ENCODE data around the gene FLT3LG.

The FLT3LG gene

DNA sequence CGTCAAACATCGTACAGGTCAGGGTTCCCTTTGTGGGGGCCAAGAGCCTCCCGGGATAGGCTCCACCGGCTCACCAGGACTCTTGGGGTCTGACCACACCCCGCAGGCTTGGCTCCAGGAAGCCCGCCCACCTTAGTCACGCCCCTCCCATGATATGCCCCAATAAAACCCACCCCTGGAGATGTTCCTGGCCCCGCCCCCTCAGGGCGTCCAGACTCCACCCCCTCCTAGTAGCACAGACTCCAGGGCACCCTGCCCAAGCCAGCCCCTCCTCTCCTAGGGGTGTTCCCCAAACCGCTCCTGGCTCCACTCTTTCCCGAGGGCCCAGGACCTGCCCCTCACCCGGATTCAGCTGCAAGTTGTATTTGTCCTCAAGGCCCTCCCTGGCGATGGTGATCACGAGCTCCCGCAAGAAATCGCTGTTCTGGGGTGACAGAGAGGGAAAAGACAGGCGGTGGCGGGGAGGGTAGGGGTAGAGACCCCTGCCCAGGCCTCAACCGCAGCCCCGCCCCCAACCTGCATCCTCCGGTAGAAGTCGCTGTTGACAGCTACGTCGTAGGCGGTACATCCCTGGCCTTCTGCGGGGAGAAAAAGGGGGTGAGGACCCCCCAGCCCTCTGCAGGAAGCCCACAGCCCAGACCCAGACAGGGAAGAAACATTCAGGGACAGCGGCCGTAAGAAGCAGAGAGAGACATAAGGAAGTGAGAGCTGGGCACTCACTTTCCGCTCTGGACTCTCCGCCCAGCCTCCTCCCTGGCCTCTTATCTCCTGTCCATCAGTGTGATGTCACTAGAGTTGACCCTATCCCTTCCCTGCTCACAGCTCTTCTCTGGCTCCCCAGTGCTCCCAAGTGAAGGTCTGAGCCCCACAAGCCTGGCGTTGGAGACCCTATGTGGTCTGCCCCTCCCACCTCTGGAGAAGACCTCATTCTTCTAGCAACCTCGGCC is 26.3 kb upstream of the FLT3LG start:
- H3K4me3 ChIP-seq (replicated peaks; ENCODE audit: low read depth, low read length) = no peak overlapping the region
- peak; percentile 21 for DNase-seq (ENCODE audit: low read depth)
- TF ChIP-seq, protein P1, sequence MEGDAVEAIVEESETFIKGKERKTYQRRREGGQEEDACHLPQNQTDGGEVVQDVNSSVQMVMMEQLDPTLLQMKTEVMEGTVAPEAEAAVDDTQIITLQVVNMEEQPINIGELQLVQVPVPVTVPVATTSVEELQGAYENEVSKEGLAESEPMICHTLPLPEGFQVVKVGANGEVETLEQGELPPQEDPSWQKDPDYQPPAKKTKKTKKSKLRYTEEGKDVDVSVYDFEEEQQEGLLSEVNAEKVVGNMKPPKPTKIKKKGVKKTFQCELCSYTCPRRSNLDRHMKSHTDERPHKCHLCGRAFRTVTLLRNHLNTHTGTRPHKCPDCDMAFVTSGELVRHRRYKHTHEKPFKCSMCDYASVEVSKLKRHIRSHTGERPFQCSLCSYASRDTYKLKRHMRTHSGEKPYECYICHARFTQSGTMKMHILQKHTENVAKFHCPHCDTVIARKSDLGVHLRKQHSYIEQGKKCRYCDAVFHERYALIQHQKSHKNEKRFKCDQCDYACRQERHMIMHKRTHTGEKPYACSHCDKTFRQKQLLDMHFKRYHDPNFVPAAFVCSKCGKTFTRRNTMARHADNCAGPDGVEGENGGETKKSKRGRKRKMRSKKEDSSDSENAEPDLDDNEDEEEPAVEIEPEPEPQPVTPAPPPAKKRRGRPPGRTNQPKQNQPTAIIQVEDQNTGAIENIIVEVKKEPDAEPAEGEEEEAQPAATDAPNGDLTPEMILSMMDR (IDR thresholded peaks at IDR 0.05; ENCODE audit: low read length, missing control alignments) = no peak

DNA sequence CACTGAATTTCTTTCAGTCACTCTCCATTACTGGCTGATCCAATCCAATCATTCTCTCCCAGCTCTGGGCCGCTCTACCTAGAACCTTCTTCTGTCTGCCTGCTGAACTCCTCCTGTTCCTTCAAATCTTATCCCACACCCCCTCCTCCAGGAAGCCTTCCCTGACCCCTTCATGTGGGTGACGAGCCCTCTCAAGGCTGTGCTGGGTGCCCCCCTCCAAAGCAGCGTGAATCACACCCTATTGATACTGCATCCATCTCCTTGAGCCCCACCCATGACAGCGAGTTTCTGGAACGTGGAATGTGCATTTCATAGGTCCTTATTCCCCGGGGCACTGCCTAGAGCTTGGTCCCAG is 25.6 kb upstream of the FLT3LG start:
- TF ChIP-seq, protein P1 (IDR thresholded peaks at IDR 0.05; ENCODE audit: low read length, missing control alignments) = no peak
- no peak overlapping the region for H3K4me3 ChIP-seq (replicated peaks; ENCODE audit: low read depth, low read length)
- DNase-seq (ENCODE audit: low read depth) = no peak

DNA sequence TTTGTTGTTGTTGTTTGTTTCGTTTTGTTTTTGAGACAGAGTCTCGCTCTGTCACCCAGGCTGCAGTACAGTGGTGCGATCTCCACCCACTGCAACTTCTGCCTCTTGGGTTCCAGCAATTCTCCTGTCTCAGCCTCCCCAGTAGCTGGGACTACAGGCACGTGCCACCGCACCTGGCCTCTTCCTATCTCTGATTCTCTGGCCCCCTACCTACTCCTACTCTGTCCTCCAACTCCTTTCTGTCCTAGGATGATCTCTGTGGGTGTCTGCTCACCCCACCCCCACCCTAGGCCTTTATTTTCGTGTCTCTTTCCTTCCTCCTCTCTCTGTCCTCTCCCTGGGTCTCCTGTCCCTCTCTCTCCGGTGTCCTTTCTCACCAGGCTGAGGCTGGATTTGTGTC is 23.6 kb upstream of the FLT3LG start:
- H3K4me3 ChIP-seq (replicated peaks; ENCODE audit: low read depth, low read length) = peak overlapping the region; percentile 96
- TF ChIP-seq, protein P1 (IDR thresholded peaks at IDR 0.05; ENCODE audit: low read length, missing control alignments) = no peak
- no peak for DNase-seq (ENCODE audit: low read depth)

DNA sequence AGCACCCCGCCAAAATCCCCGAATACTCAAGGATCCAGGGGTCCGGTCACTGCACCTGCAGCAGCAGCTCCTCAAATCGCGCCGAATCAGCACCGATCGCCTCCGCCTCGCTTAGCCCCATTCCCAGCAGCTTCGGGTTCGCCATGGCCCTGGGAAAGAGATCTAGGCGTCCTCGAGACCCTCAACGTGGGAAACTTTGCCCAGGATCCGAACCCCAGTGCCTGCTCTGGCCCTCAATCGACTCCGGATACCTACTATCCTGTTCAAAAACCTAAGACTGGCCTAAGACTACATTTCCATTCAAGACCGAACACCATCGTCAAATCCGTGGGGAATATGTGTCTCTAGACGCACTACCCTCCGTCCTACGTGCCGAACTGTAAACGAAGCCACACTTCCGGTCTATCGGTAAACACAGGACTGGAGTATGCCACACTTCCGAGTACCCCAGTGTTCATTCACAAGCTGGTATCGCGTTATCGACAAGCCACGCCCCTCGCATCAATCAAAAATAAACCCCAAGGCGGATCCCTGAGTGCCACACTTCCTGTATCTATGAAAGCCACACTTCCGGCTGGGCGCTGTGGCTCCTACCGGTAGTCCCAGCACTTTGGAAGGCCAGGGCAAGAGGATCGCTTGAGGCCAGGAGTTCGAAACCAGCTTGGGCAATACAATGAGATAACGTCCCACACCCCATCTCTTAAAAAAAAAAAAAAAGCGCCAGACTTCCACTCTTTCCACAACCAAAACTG is 22.4 kb upstream of the FLT3LG start, which contains the start of gene PIH1D1:
TSS of gene PIH1D1 (minus strand) at position 385 of the 752 bp plus-strand sequence. CDS start at position 145, 240 bp downstream.
- H3K4me3 ChIP-seq (replicated peaks; ENCODE audit: low read depth, low read length) = peak within 1 kb of the TSS; percentile 96
- peak; percentile 100 for DNase-seq (ENCODE audit: low read depth)
- TF ChIP-seq, protein P1 (IDR thresholded peaks at IDR 0.05; ENCODE audit: low read length, missing control alignments) = peak; percentile 18

DNA sequence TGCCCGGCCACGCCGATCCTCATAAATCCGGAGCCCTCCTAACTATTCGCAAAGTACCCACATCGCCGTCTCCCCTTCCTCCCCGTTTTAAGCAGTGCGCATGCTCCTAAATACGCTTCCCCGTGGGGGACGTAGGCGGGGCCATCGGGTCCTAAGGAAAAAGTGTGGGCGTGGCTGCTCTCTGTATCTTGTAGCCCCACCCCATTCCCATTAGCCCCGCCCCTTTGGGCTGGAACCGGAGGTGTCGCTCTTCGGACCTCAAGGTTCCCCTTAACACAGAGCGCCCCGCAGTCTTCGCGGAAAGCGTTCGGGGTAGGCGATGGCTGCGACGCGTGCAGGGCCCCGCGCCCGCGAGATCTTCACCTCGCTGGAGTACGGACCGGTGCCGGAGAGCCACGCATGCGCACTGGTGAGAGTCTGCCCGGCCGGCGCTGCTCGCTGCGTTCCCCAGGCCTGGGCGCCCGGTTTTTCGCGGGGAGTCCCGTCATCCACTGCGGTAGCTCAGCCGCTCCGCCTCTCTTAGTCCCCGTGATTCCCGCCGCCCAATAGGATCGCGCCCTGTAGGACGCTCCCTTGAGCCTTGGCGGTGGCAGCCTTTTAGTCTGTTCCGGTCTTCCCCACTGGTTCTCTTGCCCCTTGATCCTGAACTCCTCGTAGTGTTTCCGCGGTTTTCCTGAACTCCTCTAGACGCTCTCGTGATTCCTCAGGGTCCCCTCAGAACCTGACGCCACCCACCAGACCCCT is 20.8 kb upstream of the FLT3LG start, which contains the start of gene ALDH16A1:
TSS of gene ALDH16A1 (plus strand) at position 213 of the 744 bp plus-strand sequence. CDS start at position 320, 107 bp downstream.
- TF ChIP-seq, protein P1 (IDR thresholded peaks at IDR 0.05; ENCODE audit: low read length, missing control alignments) = no peak
- H3K4me3 ChIP-seq (replicated peaks; ENCODE audit: low read depth, low read length) = peak within 1 kb of the TSS; percentile 96
- DNase-seq (ENCODE audit: low read depth) = peak; percentile 98

DNA sequence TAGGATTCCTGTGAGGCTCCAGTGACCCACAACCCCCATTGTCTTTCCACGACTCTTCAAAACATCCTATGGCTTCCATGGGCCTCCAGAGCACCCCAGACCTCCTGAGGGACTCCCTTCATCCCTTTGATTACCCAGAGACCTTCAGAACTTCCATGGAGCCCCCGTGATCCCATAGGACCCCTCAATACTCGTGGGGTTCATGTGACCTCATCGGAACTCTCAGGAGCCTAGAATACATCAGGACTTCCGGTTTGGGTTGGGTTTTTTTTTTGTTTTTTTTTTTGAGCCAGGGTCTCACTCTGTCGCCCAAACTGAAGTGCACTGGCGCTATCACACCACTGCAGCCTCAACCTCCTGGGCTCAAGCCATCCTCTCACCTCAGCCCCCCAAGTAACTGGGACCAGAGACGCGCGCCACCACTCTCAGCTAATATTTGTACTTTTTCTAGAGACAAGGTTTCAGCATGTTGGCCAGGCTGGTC is 20.2 kb upstream of the FLT3LG start:
- DNase-seq (ENCODE audit: low read depth) = no peak
- peak overlapping the region; percentile 83 for H3K4me3 ChIP-seq (replicated peaks; ENCODE audit: low read depth, low read length)
- TF ChIP-seq, protein P1 (IDR thresholded peaks at IDR 0.05; ENCODE audit: low read length, missing control alignments) = no peak

Measured in fibroblast of pulmonary artery (primary cell).